ENCODE data around the gene FBXL20.

- peak; percentile 74 to 98 (median 95) for TF ChIP-seq CTCF (IDR thresholded peaks at IDR 0.05 in 4 of 5, conservative IDR thresholded peaks at IDR 0.05 in 1 of 5)
- TF ChIP-seq POLR2A (IDR thresholded peaks at IDR 0.05): no peak
Observed at GRCh38 chr17:39244600-39245570, 156.5 kb downstream of the FBXL20 start.
